GM12892 (cell line): ENCODE data around the gene SLC32A1. TPM values are rescaled to one million over a fixed set of nuclear protein-coding genes. Genes with fewer than 3 reads are reported as not detected.

ENCODE experiments used
- DNase-seq: peaks from one replicate; pipeline ENCODE4 v3.0.0; 2011; ENCODE audit not compliant: insufficient read length
- FAIRE-seq: peaks from 2 replicates; lab custom pipeline; 2011; peaks lifted over from hg19 to GRCh38; lab: Jason Lieb, UNC
- POLR2A ChIP-seq: IDR thresholded peaks from 2 replicates; pipeline ENCODE4 v1.6.1; 2011; ENCODE audit warnings: low read depth, low read length, control low read depth
- POLR2AphosphoS5 ChIP-seq: IDR thresholded peaks from 2 replicates; pipeline ENCODE4 v1.6.1; 2011; ENCODE audit warnings: low read depth, low read length, control low read depth
- TAF1 ChIP-seq: IDR thresholded peaks from 2 replicates; pipeline ENCODE4 v1.6.1; 2011; ENCODE audit warnings: low read depth, mild to moderate bottlenecking, control low read depth, low read length, borderline replicate concordance
- polyA plus RNA-seq: library from polyadenylated mRNA; unstranded; fragments of >200 nt; gene quantifications from one replicate; pipeline ENCODE4 v1.2.1, GENCODE V29; 2012; ENCODE audit warnings: missing spikeins, inconsistent platforms; ENCODE audit not compliant: missing spikeins

Gene SLC32A1
- polyA plus RNA-seq: 0.08 TPM

- FAIRE-seq (no peak), DNase-seq (peak; percentile 31)
- TF ChIP-seq TAF1: no peak
- no peak for TF ChIP-seq POLR2AphosphoS5
- TF ChIP-seq POLR2A: no peak
Measured at GRCh38 chr20:38723848-38724625, at the start of gene SLC32A1. SLC32A1 (plus strand) TSS chr20:38724486; CDS start chr20:38724725, 239 bp downstream.

- TF ChIP-seq POLR2AphosphoS5: no peak
- TF ChIP-seq TAF1: no peak
- TF ChIP-seq POLR2A: no peak
- DNase-seq: no peak
- no peak for FAIRE-seq
Measured at GRCh38 chr20:38674765-38675133, 49.5 kb upstream of the SLC32A1 start.

GRCh38 chr20:38676576-38676975 lies 47.7 kb upstream of the SLC32A1 start:
- FAIRE-seq: no peak
- TF ChIP-seq POLR2A (no peak), POLR2AphosphoS5 (no peak), TAF1 (no peak)
- DNase-seq: no peak

GRCh38 chr20:38680500-38681306 lies 43.6 kb upstream of the SLC32A1 start:
- TF ChIP-seq TAF1 (no peak), POLR2A (no peak), POLR2AphosphoS5 (no peak)
- FAIRE-seq (no peak), DNase-seq (no peak)

- TF ChIP-seq TAF1 (no peak), POLR2A (no peak), POLR2AphosphoS5 (no peak)
- DNase-seq (no peak), FAIRE-seq (no peak)
Measured at GRCh38 chr20:38685271-38685670, 39.0 kb upstream of the SLC32A1 start.

- FAIRE-seq (no peak), DNase-seq (no peak)
- TF ChIP-seq POLR2A (no peak), POLR2AphosphoS5 (no peak), TAF1 (no peak)
Measured at GRCh38 chr20:38685853-38686473, 38.3 kb upstream of the SLC32A1 start.

GRCh38 chr20:38692436-38693411 lies 31.6 kb upstream of the SLC32A1 start:
- FAIRE-seq: peak; percentile 9
- no peak for DNase-seq
- TF ChIP-seq POLR2A (no peak), POLR2AphosphoS5 (no peak), TAF1 (no peak)

- FAIRE-seq (no peak), DNase-seq (no peak)
- TF ChIP-seq POLR2AphosphoS5 (no peak), TAF1 (no peak), POLR2A (no peak)
Measured at GRCh38 chr20:38697306-38697705, 27.0 kb upstream of the SLC32A1 start.

- FAIRE-seq: no peak
- TF ChIP-seq TAF1 (no peak), POLR2A (no peak), POLR2AphosphoS5 (no peak)
- no peak for DNase-seq
Measured at GRCh38 chr20:38698541-38698940, 25.7 kb upstream of the SLC32A1 start.

GRCh38 chr20:38700141-38700540 lies 24.1 kb upstream of the SLC32A1 start:
- FAIRE-seq (no peak), DNase-seq (no peak)
- no peak for TF ChIP-seq POLR2A
- no peak for TF ChIP-seq TAF1
- TF ChIP-seq POLR2AphosphoS5: no peak

GRCh38 chr20:38700926-38701325 lies 23.4 kb upstream of the SLC32A1 start:
- TF ChIP-seq POLR2AphosphoS5 (no peak), TAF1 (no peak), POLR2A (no peak)
- no peak for DNase-seq
- FAIRE-seq: no peak
